Vagina (tissue), 2 donors: ENCODE measurements around the gene APOE.

Source experiments
- POLR2A ChIP-seq, 2 donors: fragments of 450-650 bp; IDR thresholded peaks; one replicate each; pipeline ENCODE4 v1.6.1; 2017; ENCODE audit warnings: antibody characterized with exemption in 2 of 2, mild to moderate bottlenecking in 2 of 2, moderate library complexity in 2 of 2
- TF ChIP-seq, protein P1 (sequence below), 3 experiments: fragments of 450-650 bp in 2 of 3; fragments of 200-600 bp in 1 of 3; sonication (generic) in 1 of 3; IDR thresholded peaks; one replicate each; pipeline ENCODE4 v1.5.1; 2017 to 2019; ENCODE audit warnings: antibody characterized with exemption in 3 of 3, mild to moderate bottlenecking in 2 of 3, moderate library complexity in 2 of 3

GRCh38 chr19:44891016-44891882 is 14.3 kb upstream of the APOE start, which contains the start of gene TOMM40:
- no peak for TF ChIP-seq POLR2A (IDR thresholded peaks at IDR 0.05)
- TF ChIP-seq, protein P1, sequence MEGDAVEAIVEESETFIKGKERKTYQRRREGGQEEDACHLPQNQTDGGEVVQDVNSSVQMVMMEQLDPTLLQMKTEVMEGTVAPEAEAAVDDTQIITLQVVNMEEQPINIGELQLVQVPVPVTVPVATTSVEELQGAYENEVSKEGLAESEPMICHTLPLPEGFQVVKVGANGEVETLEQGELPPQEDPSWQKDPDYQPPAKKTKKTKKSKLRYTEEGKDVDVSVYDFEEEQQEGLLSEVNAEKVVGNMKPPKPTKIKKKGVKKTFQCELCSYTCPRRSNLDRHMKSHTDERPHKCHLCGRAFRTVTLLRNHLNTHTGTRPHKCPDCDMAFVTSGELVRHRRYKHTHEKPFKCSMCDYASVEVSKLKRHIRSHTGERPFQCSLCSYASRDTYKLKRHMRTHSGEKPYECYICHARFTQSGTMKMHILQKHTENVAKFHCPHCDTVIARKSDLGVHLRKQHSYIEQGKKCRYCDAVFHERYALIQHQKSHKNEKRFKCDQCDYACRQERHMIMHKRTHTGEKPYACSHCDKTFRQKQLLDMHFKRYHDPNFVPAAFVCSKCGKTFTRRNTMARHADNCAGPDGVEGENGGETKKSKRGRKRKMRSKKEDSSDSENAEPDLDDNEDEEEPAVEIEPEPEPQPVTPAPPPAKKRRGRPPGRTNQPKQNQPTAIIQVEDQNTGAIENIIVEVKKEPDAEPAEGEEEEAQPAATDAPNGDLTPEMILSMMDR (IDR thresholded peaks at IDR 0.05), result no peak
